NCI-H345 treated with DMSO at 0.1 percent for 48 hours (cell line): ENCODE data around the gene PLSCR2.
"Not testable (repeated sequence)": the region's sequence is repeated elsewhere in the genome, so short reads cannot be mapped to it uniquely, and the experiment has no call there.

ENCODE experiments used
- DNase-seq: peaks from one replicate; lab custom pipeline; 2025; ENCODE audit not compliant: unreplicated experiment; lab: John Stamatoyannopoulos, UW

The PLSCR2 gene

GRCh38 chr3:146491303-146491702, 21.9 kb upstream of the PLSCR2 start:
- no peak for DNase-seq

- DNase-seq: no peak
These were observed 15.9 kb upstream of the PLSCR2 start for GRCh38 chr3:146485297-146485696.

DNA sequence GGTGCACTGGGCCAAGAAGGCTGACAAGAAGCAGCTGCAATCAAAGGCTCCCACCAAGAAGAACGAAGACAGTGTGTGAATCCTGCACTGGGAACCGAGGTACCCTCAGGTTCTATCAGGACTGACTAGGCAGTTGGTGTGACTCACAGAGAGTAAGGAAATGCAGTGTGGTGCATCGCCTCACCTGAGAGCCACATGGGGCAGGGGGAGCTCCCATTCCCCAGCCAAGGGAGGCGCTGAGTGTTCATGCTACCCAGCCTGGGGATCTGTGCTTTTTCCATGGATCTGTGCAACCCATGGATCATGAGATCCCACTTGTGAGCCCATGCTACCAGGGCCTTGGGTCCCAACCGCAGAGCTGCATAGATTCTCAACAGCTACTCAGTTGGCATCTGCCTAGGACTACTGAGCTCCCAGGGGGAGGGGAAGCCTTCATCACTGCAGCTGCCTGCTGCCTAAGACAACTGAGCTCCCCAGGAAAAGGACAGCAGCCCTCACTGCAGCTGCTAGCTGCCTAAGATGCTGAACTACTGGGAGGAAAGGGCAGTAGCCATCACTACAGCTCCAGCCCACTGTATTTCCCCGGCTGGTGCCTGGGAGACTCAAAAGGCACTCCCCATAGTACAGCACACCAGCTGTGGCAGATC, 6.9 kb upstream of the PLSCR2 start:
- no peak for DNase-seq

DNA sequence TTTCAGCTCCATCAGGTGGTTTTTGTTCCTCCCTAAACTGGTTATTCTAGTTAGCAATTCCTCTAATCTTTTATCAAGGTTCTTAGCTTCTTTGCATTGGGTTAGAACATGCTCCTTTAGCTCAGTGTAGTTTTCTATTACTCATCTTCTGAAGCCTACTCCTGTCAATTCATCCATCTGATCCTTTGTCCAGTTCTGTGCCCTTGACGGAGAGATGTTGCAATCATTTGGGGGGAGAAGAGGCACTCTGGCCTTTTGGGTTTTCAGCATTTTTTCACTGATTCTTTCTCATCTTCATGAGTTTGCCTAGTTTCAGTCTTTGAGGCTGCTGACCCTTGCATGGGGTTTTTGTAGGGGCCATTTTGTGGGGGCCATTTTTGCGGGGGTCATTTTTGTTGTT, 5.6 kb upstream of the PLSCR2 start:
- DNase-seq: not testable (repeated sequence)

DNA sequence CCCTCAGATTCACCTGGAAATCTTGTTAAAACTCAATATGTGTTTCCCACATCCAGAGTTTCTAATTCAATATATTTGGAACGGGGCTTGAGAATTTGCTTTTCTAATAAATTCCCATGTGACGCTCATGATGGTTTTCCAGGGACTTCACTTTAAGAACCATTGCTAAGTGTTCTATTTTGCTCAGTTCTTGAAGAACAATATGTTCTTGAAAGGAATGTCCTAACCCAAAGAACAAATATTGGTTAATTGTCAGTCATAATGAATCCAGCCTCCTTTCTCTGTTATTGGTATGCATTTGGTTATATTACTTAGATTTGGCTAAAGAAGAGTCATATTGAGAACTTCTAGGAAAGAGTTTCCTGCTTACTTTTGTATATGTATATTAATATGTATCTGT, 4.4 kb upstream of the PLSCR2 start:
- DNase-seq: no peak

DNA sequence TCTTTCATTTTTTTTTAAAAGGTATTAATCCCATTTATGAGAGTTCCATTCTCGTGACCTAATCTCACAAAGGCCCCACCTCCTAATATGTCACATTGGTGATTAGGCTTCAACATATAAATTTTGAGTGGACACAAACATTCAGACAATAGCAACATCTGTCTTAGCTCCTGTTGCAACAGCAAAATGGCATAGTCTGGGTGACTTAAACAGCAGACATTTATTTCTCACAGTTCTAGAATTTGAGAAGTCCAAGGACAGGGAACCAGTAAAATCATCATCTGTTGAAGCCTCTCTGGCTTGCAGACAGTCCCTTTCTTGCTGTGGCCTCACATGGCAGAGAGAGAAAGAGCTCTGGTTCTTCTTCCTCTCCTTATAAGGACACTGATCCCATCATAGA, 3.2 kb upstream of the PLSCR2 start:
- no peak for DNase-seq

GRCh38 chr3:146471012-146471411, 1.7 kb upstream of the PLSCR2 start:
- DNase-seq: no peak

DNA sequence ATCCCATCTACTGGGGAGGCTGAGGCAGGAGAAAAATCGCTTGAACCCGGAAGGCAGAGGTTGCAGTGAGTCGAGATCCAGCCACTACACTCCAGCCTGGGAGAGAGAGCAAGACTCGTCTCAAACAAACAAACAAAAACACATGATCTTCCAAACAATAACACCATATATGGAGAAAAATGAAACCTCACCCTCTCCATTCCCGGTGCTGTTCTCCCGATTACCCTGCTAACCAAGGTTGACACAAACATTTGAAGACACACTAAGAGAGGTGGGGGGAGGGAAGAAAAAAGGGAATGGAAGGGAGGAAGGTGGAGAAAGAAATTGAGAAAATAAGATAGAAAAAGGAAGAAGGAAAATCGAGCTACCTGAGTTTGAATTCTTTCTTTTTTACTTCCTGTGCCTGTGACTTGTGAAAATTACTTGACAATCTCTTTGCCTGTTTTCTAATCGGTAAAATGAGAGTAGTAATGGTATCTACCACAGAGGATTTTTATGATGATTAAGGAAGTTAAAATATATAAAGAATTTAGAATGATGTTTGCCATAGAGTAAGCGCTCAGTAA, 1.1 kb upstream of the PLSCR2 start:
- DNase-seq: no peak

GRCh38 chr3:146468671-146469149, 651 bp downstream of the PLSCR2 start:
- no peak for DNase-seq

- DNase-seq: no peak
These were observed 1.1 kb downstream of the PLSCR2 start for GRCh38 chr3:146468234-146468633.

- no peak for DNase-seq
These were observed 2.8 kb downstream of the PLSCR2 start for GRCh38 chr3:146466604-146467003.

DNA sequence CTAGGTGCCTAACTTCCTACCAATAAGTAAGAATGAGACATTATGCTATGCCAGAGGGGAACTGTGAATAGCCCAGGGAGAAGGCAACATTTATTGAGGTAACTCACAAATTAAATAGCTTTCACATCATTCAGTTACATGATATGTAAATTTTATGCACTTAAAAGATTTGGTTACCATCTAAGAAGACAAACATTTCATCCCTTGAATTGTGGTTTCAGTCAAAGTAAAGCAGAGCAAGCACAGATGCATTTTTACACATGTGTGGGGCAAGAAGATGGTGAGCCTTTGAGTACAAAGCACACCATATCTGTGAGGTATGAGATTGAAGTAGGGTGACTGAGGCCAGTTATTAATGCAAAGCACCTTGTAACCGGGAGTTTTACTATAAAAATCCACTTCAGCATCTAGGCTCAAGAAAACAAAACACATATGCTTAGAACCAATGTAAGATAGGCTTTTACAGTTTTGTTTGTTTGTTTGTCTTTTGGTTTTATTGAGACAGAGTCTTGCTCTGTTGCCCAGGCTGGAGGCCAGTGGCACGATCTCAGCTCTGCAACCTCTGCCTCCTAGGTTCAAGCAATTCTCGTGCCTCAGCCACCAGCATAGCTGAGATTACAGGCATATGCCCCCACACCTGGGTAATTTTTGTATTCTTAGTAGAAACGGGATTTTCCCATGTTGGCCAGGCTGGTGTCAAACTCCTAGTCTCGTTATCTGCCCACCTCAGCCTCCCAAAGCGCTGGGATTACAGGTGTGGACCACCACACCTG, 3.5 kb downstream of the PLSCR2 start:
- no peak for DNase-seq

DNA sequence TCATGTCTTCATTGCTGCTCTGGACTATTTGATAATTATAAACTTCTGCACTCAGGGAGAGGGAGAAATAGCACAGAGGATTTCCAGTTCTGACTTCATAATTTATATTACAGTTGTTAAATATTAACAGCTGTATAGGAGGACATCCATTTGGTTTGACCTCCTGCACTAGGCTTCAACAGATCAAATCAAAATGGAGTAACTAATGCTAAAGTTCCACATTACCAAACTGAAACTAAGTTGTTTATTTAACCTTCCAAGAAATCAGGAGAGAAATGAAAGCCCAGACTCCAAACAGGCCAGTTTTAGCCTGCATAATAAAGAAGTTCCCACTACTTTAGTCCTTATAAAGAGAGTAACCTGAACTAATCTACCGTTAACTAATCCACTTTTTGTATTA, 4.6 kb downstream of the PLSCR2 start:
- DNase-seq: no peak

DNA sequence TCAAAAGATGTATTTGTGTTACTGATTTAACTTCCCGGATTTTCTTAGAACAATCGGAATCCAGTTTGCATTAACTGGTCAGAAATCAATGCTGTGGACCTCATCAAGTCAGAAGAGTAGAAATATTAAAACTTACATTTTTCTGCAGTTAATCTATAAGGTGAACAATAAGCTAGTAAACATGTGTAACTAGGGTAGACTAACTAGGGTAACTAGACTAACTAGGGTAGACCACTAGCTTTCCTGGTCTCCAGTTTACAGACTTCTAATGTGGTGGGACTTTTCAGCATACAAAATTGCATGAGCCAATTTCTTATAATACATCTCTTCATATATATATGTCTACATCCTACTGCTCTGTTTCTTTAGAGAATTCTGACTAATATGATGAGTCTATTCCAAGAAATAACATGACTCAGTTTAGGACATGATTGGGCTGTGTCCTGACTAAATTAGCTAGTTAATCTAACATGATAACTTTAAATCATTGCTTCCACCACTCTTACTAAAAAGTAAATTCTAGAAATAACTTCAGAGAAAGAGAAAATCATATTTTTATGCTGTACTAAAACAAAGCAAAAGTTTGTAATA, 5.3 kb downstream of the PLSCR2 start:
- DNase-seq: no peak

DNA sequence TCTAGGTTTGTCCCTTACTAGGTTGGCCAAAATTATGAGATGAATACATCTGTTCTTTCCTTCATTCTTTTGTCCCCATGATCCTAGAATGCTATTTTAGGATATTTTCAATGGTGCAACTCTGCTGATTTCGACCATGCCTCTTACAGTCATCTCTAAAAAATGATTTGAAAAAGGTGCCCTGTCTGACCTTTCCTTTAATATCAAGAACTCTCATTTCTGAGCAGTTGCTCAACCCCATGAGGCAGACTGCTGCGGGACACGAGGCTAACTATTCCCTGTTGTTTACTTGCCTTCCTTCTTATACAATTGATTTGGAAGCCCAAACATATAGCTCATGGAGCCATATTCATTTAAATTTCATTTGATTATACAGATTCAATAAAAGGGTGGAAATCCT, 14.6 kb downstream of the PLSCR2 start:
- DNase-seq: no peak

- no peak for DNase-seq
These were observed 19.7 kb downstream of the PLSCR2 start for GRCh38 chr3:146449613-146450012.

GRCh38 chr3:146449076-146449475, 20.3 kb downstream of the PLSCR2 start:
- DNase-seq: no peak

GRCh38 chr3:146446026-146446425, 23.3 kb downstream of the PLSCR2 start:
- no peak for DNase-seq

- DNase-seq: not testable (repeated sequence)
These were observed 29.1 kb downstream of the PLSCR2 start for GRCh38 chr3:146440310-146440709.

GRCh38 chr3:146432066-146432465, 37.3 kb downstream of the PLSCR2 start:
- DNase-seq: no peak

DNA sequence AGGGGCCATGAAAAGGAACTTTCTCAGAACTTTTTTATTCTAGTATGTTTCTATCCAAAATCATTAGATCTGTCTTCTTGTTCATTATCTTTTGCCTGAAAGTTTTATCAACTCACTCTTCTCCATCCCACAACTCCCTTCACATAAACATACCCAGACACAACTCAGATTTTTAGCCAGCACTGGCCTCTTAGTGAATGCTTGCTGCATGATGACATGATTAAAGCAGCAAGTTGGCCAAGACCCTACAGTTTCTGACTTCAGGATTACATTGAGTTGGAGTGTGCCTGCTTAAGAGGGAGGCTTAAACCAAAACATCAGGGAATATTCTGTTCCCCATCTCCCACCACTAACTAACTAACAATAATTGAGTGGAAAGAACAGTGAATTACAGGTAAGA, 38.1 kb downstream of the PLSCR2 start:
- no peak for DNase-seq

DNA sequence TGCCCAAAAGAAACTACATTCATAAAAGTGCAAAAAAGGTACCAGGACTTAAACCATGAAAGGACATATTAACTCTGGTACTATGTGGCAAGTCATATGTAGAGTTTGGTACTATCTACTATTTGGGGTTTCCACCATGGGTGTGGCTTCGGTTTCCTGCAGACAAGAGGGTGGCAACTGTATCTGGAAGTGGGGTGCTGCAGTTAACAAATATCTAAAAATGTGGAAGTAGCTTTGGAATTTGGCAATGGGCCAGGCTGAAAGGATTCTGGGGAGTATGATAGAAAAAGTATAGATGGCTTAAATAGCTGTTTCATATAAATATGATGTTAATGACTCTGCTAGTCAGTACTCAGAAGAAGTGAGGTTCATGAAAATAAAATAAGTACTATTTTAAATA, 44.0 kb downstream of the PLSCR2 start:
- DNase-seq: no peak
